GM10248 (cell line): ENCODE data around the gene PLOD3.
"Not testable (repeated sequence)": the region's sequence is repeated elsewhere in the genome, so short reads cannot be mapped to it uniquely, and the experiment has no call there.

Experiments
- CTCF ChIA-PET: fragments of 300-600 bp; sonication (Branson Sonifier 250); formaldehyde crosslinking; extraction: SDS; loops from one replicate; lab custom pipeline; 2021; ENCODE audit warnings: antibody characterized with exemption; lab: Yijun Ruan, JAX
- POLR2A ChIA-PET: fragments of 350-650 bp; sonication (Branson Sonifier 250); formaldehyde crosslinking; extraction: SDS; loops from one replicate; lab custom pipeline; 2020; ENCODE audit warnings: antibody characterized with exemption; lab: Yijun Ruan, JAX
- DNase-seq: peaks from one replicate; pipeline ENCODE4 v3.0.0; 2012; ENCODE audit errors: extremely low spot score
- TF ChIP-seq, protein P1 (sequence below): IDR thresholded peaks from 2 replicates; pipeline ENCODE4 v1.5.1; 2012; ENCODE audit warnings: mild to moderate bottlenecking, low read depth; ENCODE audit errors: extremely low read depth, missing control alignments, control extremely low read depth

The PLOD3 gene

DNA sequence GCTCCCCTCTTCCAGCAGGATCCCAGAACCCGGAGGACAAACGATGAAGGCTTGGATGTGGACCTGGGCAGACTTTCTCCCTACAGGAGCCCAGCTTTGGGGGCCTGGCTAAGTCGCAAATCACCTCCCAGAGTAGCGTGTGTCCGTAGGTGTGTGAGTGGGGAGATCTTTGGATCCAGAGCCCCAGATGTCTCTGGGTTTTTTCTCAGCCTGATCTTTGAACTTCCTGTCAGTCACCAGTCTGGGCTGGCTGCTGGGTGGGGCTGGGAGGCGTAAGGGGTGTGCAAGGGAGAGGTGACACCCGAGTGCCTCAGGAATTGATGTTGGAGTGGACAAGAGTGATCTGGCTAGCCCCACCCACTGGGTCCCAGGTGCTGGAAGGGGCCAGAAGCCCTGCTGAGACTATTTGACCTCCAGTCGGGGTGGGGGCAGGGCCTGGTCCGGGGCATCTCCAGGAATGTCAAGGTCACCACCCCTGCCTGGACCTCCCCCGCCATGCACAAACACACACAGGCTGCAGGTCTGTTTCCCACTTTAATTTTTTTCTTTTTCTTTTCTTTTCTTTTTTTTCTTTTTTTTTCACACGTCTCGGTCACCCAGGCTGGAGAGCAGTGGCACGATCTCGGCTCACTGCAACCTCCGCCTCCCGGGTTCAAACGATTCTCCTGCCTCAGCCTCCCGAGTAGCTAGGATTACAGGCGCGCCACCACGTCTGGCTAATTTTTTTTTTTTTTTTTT lies 16.4 kb downstream of the PLOD3 start, which contains the start of gene MOGAT3:
MOGAT3 (minus strand) TSS at position 175 of the 738 bp plus-strand sequence. CDS start 182 bp downstream, outside the sequence.
- ChIA-PET CTCF (interaction anchor here (0.8 to 5.9 kb wide), 3 partner anchors 9 to 90 kb away, joined by 3 to 41 read pairs (median 3); no protein-coding TSS in a partner anchor), POLR2A (no interaction called here)
- DNase-seq: no peak
- TF ChIP-seq, protein P1, sequence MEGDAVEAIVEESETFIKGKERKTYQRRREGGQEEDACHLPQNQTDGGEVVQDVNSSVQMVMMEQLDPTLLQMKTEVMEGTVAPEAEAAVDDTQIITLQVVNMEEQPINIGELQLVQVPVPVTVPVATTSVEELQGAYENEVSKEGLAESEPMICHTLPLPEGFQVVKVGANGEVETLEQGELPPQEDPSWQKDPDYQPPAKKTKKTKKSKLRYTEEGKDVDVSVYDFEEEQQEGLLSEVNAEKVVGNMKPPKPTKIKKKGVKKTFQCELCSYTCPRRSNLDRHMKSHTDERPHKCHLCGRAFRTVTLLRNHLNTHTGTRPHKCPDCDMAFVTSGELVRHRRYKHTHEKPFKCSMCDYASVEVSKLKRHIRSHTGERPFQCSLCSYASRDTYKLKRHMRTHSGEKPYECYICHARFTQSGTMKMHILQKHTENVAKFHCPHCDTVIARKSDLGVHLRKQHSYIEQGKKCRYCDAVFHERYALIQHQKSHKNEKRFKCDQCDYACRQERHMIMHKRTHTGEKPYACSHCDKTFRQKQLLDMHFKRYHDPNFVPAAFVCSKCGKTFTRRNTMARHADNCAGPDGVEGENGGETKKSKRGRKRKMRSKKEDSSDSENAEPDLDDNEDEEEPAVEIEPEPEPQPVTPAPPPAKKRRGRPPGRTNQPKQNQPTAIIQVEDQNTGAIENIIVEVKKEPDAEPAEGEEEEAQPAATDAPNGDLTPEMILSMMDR: no peak

DNA sequence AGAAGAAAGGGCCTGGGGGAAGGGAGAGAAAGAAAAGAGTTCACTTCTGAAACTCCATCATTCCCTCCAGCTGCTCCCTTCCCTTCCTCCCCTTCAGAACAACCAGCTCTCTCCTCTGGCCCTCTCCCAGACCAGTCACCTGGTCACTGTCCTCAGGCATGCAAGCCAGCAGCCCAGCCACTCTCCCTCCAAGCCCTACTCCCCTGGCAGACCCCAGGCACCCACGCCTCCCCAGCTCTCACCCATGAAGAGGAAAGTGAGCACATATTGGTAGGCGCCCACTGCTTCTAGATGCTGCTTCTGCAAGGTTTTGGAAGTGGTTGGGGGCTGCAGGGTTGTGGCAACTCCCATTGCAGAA lies 16.9 kb downstream of the PLOD3 start:
- DNase-seq: no peak
- TF ChIP-seq, protein P1: no peak
- POLR2A ChIA-PET: interaction anchor here (0.5 kb wide), 1 partner anchor 68 kb away, joined by 4 read pairs; no protein-coding TSS in a partner anchor
- CTCF ChIA-PET: interaction anchor here (0.8 to 5.9 kb wide), 4 partner anchors 8 to 90 kb away, joined by 3 to 41 read pairs (median 3); no protein-coding TSS in a partner anchor

DNA sequence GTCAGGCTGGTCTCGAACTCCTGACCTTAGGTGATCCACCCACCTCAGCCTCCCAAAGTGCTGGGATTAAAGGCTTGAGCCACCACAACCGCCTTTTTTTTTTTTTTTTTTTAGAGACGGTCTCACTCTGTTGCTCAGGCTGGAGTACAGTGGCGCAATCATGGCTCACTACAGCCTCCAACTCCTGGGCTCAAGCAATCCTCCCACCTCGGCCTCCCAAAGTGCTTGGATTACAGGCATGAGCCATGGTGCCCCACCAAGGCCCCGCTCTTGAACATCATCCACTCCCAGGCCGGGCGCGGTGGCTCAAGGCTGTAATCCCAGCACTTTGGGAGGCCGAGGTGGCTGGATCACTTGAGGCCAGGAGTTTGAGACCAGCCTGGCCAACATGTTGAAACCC lies 17.9 kb downstream of the PLOD3 start:
- DNase-seq, POLR2A ChIA-PET: not testable (repeated sequence)
- CTCF ChIA-PET: interaction anchor here (1.0 to 1.3 kb wide), 3 partner anchors 8 to 55 kb away, joined by 3 read pairs; no protein-coding TSS in a partner anchor

DNA sequence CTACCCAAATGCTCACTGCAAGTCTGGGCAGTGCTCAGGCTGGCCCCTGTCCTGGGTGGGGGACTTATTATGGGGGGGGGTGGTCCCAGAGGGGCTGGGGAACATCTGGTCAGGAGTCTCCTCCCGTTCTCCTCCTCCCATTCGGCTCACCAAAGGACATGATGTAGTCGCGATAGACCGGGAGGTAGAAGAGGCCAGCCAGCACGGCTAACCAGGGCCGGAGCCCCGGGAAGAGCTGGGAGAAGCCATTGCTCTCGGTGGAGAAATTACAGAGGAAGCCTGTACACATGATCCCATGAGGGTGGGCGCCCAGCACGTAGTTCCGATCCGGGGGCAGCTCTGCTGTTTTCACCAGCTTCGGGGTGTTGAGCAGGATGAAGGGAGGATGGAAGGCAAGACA lies 18.9 kb downstream of the PLOD3 start:
- TF ChIP-seq, protein P1: no peak
- ChIA-PET POLR2A (no interaction called here), CTCF (interaction anchor here (1.0 to 1.3 kb wide), 2 partner anchors 45 to 54 kb away, joined by 3 read pairs; no protein-coding TSS in a partner anchor)
- no peak for DNase-seq

DNA sequence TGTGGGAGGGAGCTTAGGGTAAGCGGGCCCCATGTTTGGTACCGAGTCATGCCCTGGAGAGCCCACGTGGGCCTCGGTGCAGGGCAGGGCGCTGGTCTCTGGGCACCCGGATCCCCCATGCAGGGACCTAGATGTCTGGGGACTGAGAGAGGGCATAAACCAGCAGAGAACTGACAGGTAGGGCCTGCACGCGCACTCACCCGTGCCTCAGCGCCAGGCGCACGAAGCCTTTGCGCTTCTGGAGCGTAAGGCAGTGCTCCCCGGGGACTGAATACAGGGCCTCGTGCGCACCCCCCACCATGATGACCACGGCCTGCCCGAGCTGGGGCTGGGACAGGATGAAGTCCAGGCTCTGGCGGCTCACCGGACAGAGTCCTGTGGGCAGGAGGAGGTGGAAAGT lies 19.4 kb downstream of the PLOD3 start:
- ChIA-PET POLR2A (no interaction called here), CTCF (interaction anchor here (1.3 kb wide), 1 partner anchor 46 kb away, joined by 3 read pairs; no protein-coding TSS in a partner anchor)
- TF ChIP-seq, protein P1: no peak
- no peak for DNase-seq

DNA sequence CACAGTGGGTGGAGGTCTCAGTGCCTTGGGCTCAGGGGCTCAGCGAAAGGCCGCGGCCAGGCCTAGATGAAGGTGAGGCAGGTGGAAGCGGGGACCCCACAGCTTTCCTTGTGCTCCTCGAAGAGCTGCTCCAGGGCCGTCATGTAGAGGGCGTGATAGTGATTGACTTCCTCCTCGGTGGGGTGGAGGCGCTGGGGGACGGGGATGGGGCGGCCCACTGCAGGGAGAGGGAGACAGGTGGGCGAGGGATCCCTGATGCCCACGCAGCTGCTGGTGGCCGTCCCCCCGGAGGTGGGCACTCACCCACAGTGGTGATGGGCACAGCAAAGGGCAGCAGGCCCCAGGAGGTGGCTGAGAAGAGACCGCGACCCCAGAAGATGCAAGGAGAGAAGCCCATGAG lies 21.5 kb downstream of the PLOD3 start:
- DNase-seq: no peak
- POLR2A ChIA-PET: no interaction called here
- CTCF ChIA-PET: interaction anchor here (7.9 kb wide), 1 partner anchor 54 kb away, joined by 186 read pairs; no protein-coding TSS in a partner anchor
- TF ChIP-seq, protein P1: no peak

DNA sequence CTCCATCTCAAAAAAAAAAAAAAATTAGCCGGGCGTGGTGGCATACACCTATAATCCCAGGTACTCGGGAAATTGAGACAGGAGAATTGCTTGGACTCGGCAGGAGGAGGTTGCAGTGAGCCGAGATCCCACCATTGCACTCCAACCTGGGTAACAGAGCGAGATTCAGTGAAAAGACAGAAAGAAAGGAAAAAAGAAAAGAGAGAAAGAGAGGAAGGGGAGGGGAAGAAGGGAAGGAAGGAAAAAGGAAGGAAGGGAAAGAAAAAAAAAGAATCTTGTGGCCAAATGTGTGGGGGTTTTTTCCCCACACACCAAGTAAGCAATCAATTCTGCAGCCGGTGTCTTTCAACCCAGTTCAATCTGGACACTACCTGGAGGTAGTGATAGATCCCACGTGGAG lies 28.3 kb downstream of the PLOD3 start:
- ChIA-PET POLR2A (no interaction called here), CTCF (no interaction called here)
- DNase-seq: no peak
- TF ChIP-seq, protein P1: no peak
